Activated CD4-positive, alpha-beta memory T cell treated with anti-CD3 and anti-CD28 coated beads, Interleukin-2, amount 10 ng/mL, durations not matched to agents 7 days and 5 days (primary cell): ENCODE data around the gene ACOXL. TPM values are rescaled to one million over a fixed set of nuclear protein-coding genes. Genes with fewer than 3 reads are reported as not detected.

Experiments used
- CTCF ChIA-PET: fragments of 350-600 bp; sonication (Branson Sonifier 250); formaldehyde crosslinking; loops from one replicate; lab custom pipeline; 2021; ENCODE audit warnings: antibody characterized with exemption, inconsistent platforms; lab: Charles Lee
- POLR2A ChIA-PET: fragments of 350-600 bp; sonication (Branson Sonifier 250); formaldehyde crosslinking; loops from one replicate; lab custom pipeline; 2021; ENCODE audit warnings: antibody characterized with exemption; lab: Charles Lee
- DNase-seq: peaks from one replicate; pipeline ENCODE4 v3.0.0-alpha.2; 2020
- H3K27ac Mint-ChIP-seq: one replicate; pipeline ENCODE4 v1.8.0; 2021; ENCODE audit warnings: mild to moderate bottlenecking, mixed read lengths
- H3K27me3 Mint-ChIP-seq: one replicate; pipeline ENCODE4 v1.8.0; 2021; ENCODE audit warnings: mixed read lengths
- H3K36me3 Mint-ChIP-seq: one replicate; pipeline ENCODE4 v1.8.0; 2021; ENCODE audit warnings: low read depth, mixed read lengths
- H3K4me1 Mint-ChIP-seq: one replicate; pipeline ENCODE4 v1.8.0; 2021; ENCODE audit warnings: mixed read lengths
- H3K4me3 Mint-ChIP-seq: one replicate; pipeline ENCODE4 v1.8.0; 2021; ENCODE audit warnings: mild to moderate bottlenecking, mixed read lengths
- H3K9me3 Mint-ChIP-seq: one replicate; pipeline ENCODE4 v1.8.0; 2021; ENCODE audit warnings: mixed read lengths
- total RNA-seq, 2 experiments: library from RNA; stranded (reverse); gene quantifications; one replicate each; pipeline ENCODE4 v1.2.3, GENCODE V29; 2021

ACOXL gene
- total RNA-seq, 2 experiments from 2014 or later = 0.18 to 0.30 TPM

DNA sequence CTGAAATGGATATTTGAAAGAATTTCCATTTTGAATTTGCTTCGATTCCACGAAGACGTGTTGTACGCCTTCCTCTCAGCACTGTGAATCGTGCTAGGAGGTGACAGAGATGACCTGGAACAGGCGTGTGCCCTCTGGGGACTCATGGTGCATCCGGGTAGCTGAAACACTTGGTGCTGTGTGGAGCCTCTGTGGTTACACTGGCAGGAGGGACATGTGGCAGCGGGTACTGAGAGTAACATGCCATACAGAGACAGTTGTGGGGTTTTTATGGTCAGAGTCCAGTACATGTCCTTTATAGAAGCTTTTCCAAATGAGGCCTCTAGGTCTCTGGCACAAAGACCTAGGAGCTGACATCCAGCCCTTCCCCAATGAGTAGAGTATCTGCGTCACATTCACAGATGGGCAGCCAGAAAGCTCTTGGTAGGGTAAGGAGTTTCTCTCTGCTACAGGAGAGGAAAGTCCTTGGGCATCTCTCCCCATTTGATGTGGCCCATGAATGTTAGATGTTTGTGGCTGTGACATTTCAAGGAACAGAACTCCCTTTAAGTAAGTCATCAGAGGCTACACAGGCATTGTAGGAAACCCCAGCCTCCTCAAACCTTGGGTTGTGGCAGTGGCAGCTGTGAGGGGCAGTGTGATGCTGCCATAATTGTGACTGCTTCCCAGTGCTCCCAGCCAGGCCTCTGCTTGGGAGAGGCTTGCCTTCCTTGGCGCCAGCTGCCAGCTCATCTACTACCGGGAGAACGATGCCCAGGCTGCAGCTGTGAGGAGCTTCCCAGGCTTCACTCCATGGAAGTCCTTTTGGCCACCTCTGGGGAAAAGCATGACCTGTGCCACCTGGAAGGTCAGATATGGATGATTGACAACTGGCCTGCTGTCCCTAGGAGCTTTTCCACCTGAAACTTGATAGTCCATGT, 80.6 kb downstream of the ACOXL start:
- no peak overlapping the region for H3K27ac Mint-ChIP-seq
- H3K27me3 Mint-ChIP-seq = peaks cover 28% of the 10 kb centered on the region
- H3K4me3 Mint-ChIP-seq = no peak overlapping the region
- H3K36me3 Mint-ChIP-seq = no peaks in the 10 kb centered on the region
- ChIA-PET CTCF (interaction anchor here (0.6 to 2.5 kb wide), 11 partner anchors 8 to 381 kb away, joined by 3 to 11 read pairs (median 4); partner anchors contain the start of gene BCL2L11), POLR2A (no interaction called here)
- H3K9me3 Mint-ChIP-seq = no peaks in the 10 kb centered on the region
- H3K4me1 Mint-ChIP-seq = peaks cover 3% of the 10 kb centered on the region
- DNase-seq = no peak

DNA sequence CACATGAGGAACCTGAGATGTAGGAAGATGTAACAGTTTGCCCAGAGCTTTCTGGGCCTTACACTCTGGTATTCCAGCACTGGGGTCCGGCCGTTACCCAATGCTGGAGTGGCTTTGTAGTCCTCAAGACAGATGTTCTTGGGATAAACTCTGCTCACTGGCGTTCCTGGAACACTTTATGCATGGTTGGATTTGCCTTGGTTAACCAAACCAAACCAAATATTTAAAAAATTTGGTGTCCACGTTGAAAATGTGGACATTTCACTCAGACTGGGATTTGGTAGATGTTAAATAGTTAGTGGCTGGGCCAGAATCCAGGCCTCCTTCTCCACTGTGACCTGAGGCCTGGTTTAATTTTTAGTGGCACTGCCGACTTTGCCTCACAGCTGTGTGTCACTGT, 81.5 kb downstream of the ACOXL start:
- no peak overlapping the region for H3K4me3 Mint-ChIP-seq
- H3K27ac Mint-ChIP-seq = no peak overlapping the region
- no peaks in the 10 kb centered on the region for H3K9me3 Mint-ChIP-seq
- peaks cover 3% of the 10 kb centered on the region for H3K4me1 Mint-ChIP-seq
- POLR2A ChIA-PET = no interaction called here
- H3K27me3 Mint-ChIP-seq = peaks cover 24% of the 10 kb centered on the region
- H3K36me3 Mint-ChIP-seq = no peaks in the 10 kb centered on the region
- CTCF ChIA-PET = interaction anchor here (0.9 kb wide), 1 partner anchor 39 kb away, joined by 3 read pairs; no protein-coding TSS in a partner anchor
- DNase-seq = no peak

DNA sequence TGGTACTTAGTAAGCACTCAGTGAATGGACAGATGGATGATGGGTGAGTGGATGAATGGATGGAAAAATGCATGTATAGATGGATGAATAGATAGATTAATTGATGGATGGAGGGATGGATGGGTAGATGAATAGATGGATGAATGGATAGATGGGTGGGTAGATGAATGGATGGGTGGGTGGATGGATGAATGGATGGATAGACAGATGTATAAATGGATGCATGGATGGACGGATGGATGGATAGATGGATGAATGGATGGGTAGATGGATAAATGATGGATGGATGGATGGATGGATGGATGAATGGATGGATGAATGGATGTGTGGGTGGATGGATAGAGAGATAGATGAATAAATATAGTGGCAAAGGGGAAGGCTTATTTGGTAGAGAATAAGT, 83.6 kb downstream of the ACOXL start:
- H3K9me3 Mint-ChIP-seq = no peaks in the 10 kb centered on the region
- peaks cover 3% of the 10 kb centered on the region for H3K4me1 Mint-ChIP-seq
- DNase-seq = no peak
- H3K4me3 Mint-ChIP-seq = no peak overlapping the region
- H3K36me3 Mint-ChIP-seq = no peaks in the 10 kb centered on the region
- H3K27me3 Mint-ChIP-seq = peaks cover 33% of the 10 kb centered on the region
- no peak overlapping the region for H3K27ac Mint-ChIP-seq
- CTCF ChIA-PET = no interaction called here
- POLR2A ChIA-PET = no interaction called here

DNA sequence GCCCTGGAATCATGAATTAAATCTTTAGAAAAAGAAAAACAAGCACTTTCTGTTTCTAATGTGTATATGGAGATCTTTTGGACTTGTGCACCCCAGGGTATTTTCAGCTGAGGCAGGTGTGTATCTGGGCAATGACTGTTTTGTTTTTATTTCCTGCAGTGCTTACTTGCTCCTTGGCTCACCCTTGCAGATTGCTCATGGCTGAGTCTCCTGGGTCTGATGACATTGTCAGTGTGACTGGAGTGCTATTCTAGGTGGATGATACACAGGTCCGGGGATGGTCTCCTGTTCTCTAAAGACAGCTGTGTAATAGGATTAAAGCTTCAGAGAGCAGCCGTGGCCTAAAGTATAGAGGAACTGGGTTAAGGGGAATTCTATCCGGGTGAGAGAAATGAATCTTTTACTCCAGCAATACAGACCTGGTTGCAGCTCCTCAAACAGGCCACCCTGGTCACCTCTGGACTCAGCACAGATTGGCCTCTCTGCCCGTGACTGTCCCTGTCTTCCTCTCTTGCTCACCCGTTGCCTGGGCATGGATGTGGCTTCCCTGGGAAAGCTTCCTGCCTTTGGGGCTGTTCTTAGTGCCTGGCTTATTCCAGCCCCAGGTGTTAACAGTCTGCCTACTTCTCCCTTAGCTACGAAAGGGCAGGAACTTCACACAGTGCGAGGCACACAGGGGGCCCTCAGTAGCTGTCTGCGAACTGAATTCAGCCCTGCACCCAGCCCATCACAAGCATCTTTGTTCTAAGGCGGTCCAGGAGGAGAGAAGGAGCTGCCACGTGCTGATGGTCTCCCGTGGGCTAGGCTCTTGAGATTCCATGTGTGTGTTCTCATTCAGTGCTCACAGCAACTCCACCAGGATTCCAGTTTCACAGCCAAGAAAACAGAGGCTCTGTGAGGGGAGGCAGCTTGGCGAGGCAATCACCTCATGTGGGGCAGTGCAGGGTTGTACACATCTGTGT, 84.3 kb downstream of the ACOXL start:
- CTCF ChIA-PET = no interaction called here
- POLR2A ChIA-PET = no interaction called here
- Mint-ChIP-seq H3K27ac (no peak overlapping the region), H3K4me1 (peaks cover 3% of the 10 kb centered on the region), H3K27me3 (peaks cover 38% of the 10 kb centered on the region), H3K4me3 (no peak overlapping the region), H3K36me3 (no peaks in the 10 kb centered on the region), H3K9me3 (no peaks in the 10 kb centered on the region)
- no peak for DNase-seq

DNA sequence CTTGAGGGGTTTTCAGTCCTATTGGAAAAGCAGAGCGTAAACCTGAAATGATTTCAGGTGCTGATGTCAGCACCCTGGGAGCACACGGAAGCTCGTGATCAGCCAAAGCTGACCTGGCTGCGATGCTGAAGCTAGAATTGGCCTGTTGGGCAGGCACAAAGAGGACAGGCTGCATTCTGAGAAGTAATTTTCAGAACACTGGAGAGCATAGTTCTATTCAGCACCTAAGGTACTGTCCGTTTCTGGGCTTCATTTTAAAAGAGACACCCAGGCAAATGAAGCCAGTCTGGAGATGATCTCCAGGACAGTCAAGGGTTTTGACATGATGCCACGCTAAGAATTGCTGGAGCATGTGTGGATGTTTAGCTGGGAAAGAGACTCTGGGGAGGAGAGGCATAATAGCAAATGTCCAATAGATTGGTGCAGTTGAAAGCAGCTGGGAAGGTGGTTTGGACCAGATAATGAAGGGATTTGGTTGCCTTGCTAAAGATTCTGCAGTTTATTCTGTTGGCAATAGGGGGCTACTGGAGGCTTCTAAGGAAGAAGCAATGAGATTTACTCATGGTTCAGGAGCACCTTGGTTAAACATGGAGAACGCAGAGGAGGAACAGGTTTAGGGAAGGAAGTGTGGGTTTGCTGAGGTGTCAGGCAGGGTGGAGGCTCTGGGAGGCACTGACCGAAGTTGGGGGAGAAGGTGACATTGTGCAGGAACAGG, 86.6 kb downstream of the ACOXL start:
- ChIA-PET CTCF (no interaction called here), POLR2A (no interaction called here)
- H3K27me3 Mint-ChIP-seq = peaks cover 40% of the 10 kb centered on the region

DNA sequence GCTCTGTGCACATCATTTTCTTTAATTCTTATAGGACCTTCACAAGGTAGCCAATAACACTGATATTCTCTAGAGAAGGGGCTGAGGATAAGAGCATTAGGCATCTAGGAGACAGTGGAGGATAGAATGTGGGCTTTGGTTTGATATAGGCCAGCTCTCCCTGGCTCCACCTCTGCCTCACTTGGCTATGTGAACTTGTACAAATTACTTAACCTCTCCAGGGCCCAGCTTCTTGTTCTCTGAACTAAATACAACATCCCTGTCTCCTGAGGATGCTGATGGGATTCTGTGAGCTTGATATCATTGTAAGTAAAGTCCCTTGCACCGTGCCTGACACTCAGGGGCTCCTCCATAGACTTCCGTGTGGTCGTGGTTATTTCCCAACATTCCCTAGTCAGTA, 87.3 kb downstream of the ACOXL start:
- Mint-ChIP-seq H3K36me3 (no peaks in the 10 kb centered on the region), H3K27ac (no peak overlapping the region), H3K4me1 (no peaks in the 10 kb centered on the region), H3K27me3 (peaks cover 43% of the 10 kb centered on the region), H3K9me3 (no peaks in the 10 kb centered on the region), H3K4me3 (no peak overlapping the region)
- ChIA-PET POLR2A (no interaction called here), CTCF (no interaction called here)
- no peak for DNase-seq

More for the DNA sequence above, 86.6 kb downstream of the ACOXL start:
- Mint-ChIP-seq H3K36me3 (no peaks in the 10 kb centered on the region), H3K27ac (no peak overlapping the region), H3K4me3 (no peak overlapping the region), H3K4me1 (no peaks in the 10 kb centered on the region), H3K9me3 (no peaks in the 10 kb centered on the region)
- no peak for DNase-seq

DNA sequence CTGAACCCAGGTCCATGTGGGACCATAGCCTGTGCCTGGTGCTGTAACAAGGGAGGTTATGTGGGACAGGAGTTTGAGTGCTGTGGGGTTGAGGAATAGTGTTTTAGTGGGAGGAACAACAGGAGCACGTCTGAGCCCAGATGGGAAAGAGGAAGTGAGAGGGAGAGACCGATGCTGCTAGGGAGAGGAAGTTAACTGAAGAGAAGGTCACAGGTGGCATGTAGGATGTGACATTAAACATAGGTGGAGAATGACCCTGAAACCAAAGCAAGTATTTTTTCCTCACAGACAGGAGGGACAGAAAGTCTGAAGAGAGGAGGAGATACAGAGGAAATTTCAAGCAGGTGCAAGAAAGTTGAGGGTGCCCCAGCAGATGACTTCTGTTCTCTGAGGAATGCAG, 87.8 kb downstream of the ACOXL start:
- POLR2A ChIA-PET = no interaction called here
- H3K27me3 Mint-ChIP-seq = peaks cover 47% of the 10 kb centered on the region

DNA sequence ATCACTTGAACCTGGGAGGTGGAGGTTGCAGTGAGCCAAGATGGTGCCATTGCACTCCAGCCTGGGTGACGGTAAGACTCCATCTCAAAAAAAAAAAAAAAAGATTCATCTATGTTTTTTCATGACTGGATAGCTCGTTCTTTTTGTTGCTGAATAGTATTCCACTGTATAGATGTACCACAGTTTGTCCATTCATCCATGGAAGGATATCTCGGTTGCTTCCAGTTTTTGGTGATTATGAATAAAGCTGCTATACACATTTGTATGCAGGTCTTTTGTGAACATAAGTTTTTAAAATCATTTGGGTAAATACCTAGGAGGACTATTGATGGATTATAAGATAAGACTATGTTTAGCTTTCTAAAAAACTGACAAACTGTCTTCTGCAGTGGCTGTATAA, 90.8 kb downstream of the ACOXL start:
- POLR2A ChIA-PET = no interaction called here
- no peaks in the 10 kb centered on the region for H3K36me3 Mint-ChIP-seq
- H3K9me3 Mint-ChIP-seq = peaks cover 2% of the 10 kb centered on the region
- no peak overlapping the region for H3K4me3 Mint-ChIP-seq
- no peak overlapping the region for H3K27ac Mint-ChIP-seq
- H3K27me3 Mint-ChIP-seq = peaks cover 53% of the 10 kb centered on the region
- CTCF ChIA-PET = no interaction called here
- no peaks in the 10 kb centered on the region for H3K4me1 Mint-ChIP-seq
- no peak for DNase-seq

More for the DNA sequence above, 87.8 kb downstream of the ACOXL start:
- Mint-ChIP-seq H3K4me3 (no peak overlapping the region), H3K9me3 (peaks cover under 1% of the 10 kb centered on the region), H3K36me3 (no peaks in the 10 kb centered on the region), H3K4me1 (no peaks in the 10 kb centered on the region), H3K27ac (no peak overlapping the region)
- no peak for DNase-seq
- CTCF ChIA-PET = interaction anchor here (1.6 kb wide), 1 partner anchor 8 kb away, joined by 4 read pairs; no protein-coding TSS in a partner anchor

DNA sequence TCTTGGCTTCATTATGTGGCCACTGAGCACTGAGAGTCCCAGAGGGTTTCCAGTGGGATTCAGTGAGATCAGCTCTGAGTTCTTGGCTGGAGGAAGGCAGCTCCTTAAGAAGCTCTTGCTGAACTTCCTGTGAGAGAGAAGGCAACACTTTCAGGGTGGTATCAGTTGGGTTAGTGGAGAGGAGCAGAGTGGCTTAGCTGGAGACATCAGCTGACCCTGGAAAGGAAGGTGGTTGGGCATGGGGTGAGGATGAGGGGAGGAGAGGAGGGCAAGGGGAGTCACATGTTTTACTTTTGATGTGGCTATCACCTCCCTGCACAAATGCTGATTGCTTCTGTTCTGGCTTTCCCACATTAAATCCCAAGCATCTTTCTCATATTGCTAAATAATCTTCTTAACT, 95.1 kb downstream of the ACOXL start:
- no peak for DNase-seq
- ChIA-PET CTCF (no interaction called here), POLR2A (interaction anchor here (0.7 kb wide), 1 partner anchor 35 kb away, joined by 3 read pairs; no protein-coding TSS in a partner anchor)
- Mint-ChIP-seq H3K4me1 (no peaks in the 10 kb centered on the region), H3K4me3 (no peak overlapping the region), H3K9me3 (peaks cover 2% of the 10 kb centered on the region), H3K36me3 (no peaks in the 10 kb centered on the region), H3K27me3 (peaks cover 40% of the 10 kb centered on the region), H3K27ac (no peak overlapping the region)

DNA sequence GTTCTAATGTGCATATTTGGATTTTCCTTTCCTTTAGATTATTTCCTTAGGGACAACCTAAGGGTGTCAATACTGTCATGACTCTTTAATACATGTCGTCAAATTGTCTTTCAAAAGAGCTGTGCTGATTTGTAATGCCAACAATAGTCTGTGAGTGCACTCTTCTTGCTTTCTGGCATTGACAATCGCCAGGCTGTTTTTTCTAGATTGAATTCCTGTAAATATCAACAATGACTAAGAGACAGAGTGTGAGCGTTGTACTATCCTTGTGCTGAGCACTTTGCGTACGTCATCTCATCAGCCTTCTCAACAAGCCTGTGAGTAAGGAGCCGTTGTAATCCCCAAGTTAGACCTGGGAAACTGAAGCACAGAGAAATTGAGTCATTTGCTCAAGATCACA, 96.0 kb downstream of the ACOXL start:
- DNase-seq = no peak
- H3K36me3 Mint-ChIP-seq = no peaks in the 10 kb centered on the region
- CTCF ChIA-PET = no interaction called here
- peaks cover 38% of the 10 kb centered on the region for H3K27me3 Mint-ChIP-seq
- POLR2A ChIA-PET = no interaction called here
- H3K4me1 Mint-ChIP-seq = no peaks in the 10 kb centered on the region
- H3K27ac Mint-ChIP-seq = no peak overlapping the region
- H3K4me3 Mint-ChIP-seq = no peak overlapping the region
- peaks cover 2% of the 10 kb centered on the region for H3K9me3 Mint-ChIP-seq

DNA sequence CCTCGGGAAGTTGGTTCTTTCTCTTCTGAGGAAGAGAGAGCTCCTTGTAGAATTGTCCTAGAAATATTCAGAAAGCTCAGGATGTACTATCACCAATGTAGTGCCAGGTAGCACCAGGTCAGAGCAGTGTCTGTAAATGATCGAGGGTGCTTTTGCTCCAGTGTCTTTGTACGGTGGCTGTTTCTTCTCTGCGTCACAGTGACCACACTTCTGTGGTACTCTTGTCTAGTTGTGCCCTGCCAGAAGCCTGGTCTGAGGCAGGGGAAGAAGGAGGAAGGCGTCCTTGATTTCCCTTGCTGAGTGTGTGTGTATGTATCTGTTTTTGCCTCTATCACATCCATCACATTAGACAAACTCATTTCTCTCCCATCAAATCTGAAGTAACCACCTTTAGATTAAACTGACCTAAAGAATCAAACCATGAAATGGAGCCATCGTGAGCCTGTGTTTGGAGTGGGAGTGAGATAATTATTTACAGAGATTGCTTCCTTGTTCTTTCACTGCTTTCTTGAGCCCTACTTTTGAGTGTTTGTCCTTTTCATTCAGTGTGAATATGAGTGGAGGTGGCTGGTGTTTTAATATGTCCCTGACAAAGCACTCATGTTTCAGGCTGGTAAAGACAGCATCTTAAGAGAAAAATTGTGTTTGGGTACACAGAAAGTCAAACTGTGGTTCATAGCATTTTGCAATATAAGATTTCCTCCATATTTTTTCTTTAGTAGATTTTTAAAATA, 97.2 kb downstream of the ACOXL start:
- Mint-ChIP-seq H3K9me3 (peaks cover 2% of the 10 kb centered on the region), H3K27ac (no peak overlapping the region), H3K36me3 (no peaks in the 10 kb centered on the region), H3K4me3 (no peak overlapping the region), H3K4me1 (no peaks in the 10 kb centered on the region), H3K27me3 (peaks cover 37% of the 10 kb centered on the region)
- ChIA-PET CTCF (no interaction called here), POLR2A (no interaction called here)
- DNase-seq = no peak

DNA sequence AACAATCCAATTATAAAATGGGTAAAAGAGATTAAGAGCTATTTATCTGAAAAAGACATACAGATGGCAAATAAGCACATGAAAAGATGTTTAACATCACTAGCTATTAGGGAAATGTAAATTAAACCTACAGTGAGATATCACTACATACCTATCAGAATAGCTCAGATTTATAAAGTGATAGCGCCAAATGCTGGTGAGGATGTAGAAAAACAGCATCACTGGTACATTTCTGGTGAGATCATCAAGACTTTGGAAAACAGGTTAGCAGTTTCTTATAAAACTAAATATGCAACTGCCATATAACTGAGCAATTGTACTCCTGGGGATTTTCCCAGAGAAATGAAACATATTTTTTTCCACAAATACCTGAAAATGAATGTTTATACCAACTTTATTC, 100.4 kb downstream of the ACOXL start:
- CTCF ChIA-PET = interaction anchor here (0.9 kb wide), 1 partner anchor 21 kb away, joined by 4 read pairs; no protein-coding TSS in a partner anchor
- H3K27ac Mint-ChIP-seq = no peak overlapping the region
- H3K27me3 Mint-ChIP-seq = peaks cover 22% of the 10 kb centered on the region
- H3K4me1 Mint-ChIP-seq = no peaks in the 10 kb centered on the region
- H3K36me3 Mint-ChIP-seq = no peaks in the 10 kb centered on the region
- no peaks in the 10 kb centered on the region for H3K9me3 Mint-ChIP-seq
- POLR2A ChIA-PET = no interaction called here
- DNase-seq = no peak
- H3K4me3 Mint-ChIP-seq = no peak overlapping the region
